ENCODE data around the gene PRPF40B.
"Not testable (repeated sequence)": the region's sequence is repeated elsewhere in the genome, so short reads cannot be mapped to it uniquely, and the experiment has no call there.

The PRPF40B gene

GRCh38 chr12:49609059-49609874 lies 14.1 kb upstream of the PRPF40B start:
- no peak for DNase-seq (ENCODE audit: low read depth in 2 of 2)

GRCh38 chr12:49609875-49610154 lies 13.5 kb upstream of the PRPF40B start:
- DNase-seq (ENCODE audit: low read depth in 2 of 2): no peak

- DNase-seq (ENCODE audit: low read depth in 2 of 2): not testable (repeated sequence)
Measured at GRCh38 chr12:49610785-49611184, 12.6 kb upstream of the PRPF40B start.

- DNase-seq (ENCODE audit: low read depth in 2 of 2): no peak
Measured at GRCh38 chr12:49612210-49612609, 11.2 kb upstream of the PRPF40B start.

GRCh38 chr12:49615725-49616124 lies 7.6 kb upstream of the PRPF40B start:
- no peak for DNase-seq (ENCODE audit: low read depth in 2 of 2)

GRCh38 chr12:49616533-49617219 lies 6.7 kb upstream of the PRPF40B start:
- DNase-seq (ENCODE audit: low read depth in 2 of 2): no peak

GRCh38 chr12:49618576-49618975 lies 4.8 kb upstream of the PRPF40B start:
- DNase-seq (ENCODE audit: low read depth in 2 of 2): no peak

- no peak for DNase-seq (ENCODE audit: low read depth in 2 of 2)
Measured at GRCh38 chr12:49619286-49619685, 4.1 kb upstream of the PRPF40B start.

GRCh38 chr12:49621651-49622500 lies 1.5 kb upstream of the PRPF40B start:
- no peak for DNase-seq (ENCODE audit: low read depth in 2 of 2)

GRCh38 chr12:49622501-49623141 lies 740 bp upstream of the PRPF40B start:
- DNase-seq (ENCODE audit: low read depth in 2 of 2): peak in 1 of 2 donors; percentile 51

GRCh38 chr12:49624921-49625577 lies 1.7 kb downstream of the PRPF40B start:
- DNase-seq (ENCODE audit: low read depth in 2 of 2): no peak

- DNase-seq (ENCODE audit: low read depth in 2 of 2): no peak
Measured at GRCh38 chr12:49626169-49626835, 2.9 kb downstream of the PRPF40B start.

- no peak for DNase-seq (ENCODE audit: low read depth in 2 of 2)
Measured at GRCh38 chr12:49626836-49627235, 3.5 kb downstream of the PRPF40B start.

- no peak for DNase-seq (ENCODE audit: low read depth in 2 of 2)
Measured at GRCh38 chr12:49627752-49628360, 4.5 kb downstream of the PRPF40B start.

- DNase-seq (ENCODE audit: low read depth in 2 of 2): no peak
Measured at GRCh38 chr12:49631336-49631907, 8.1 kb downstream of the PRPF40B start.

- no peak for DNase-seq (ENCODE audit: low read depth in 2 of 2)
Measured at GRCh38 chr12:49632401-49632800, 9.0 kb downstream of the PRPF40B start.

GRCh38 chr12:49632986-49633702 lies 9.8 kb downstream of the PRPF40B start:
- DNase-seq (ENCODE audit: low read depth in 2 of 2): no peak

- no peak for DNase-seq (ENCODE audit: low read depth in 2 of 2)
Measured at GRCh38 chr12:49633703-49634345, 10.5 kb downstream of the PRPF40B start.

GRCh38 chr12:49635036-49635435 lies 11.7 kb downstream of the PRPF40B start:
- no peak for DNase-seq (ENCODE audit: low read depth in 2 of 2)
